A549 (cell line): ENCODE data around the gene CBLC. TPM values are rescaled to one million over a fixed set of nuclear protein-coding genes. Genes with fewer than 3 reads are reported as not detected.

Experiments used
- ATAC-seq, 2 experiments: fragments of 200-7000 bp in 1 of 2; fragments of >200 bp in 1 of 2; cut with Nextera tagmentation in 1 of 2; cut with Tn5 transposase in 1 of 2; 3 replicates each; pipeline versions ENCODE4 v1.8.0 to v1.9.1; 2018 to 2020; ENCODE audit warnings: mild to moderate bottlenecking in 1 of 2, moderate library complexity in 1 of 2
- CTCF ChIA-PET: fragments of 300-600 bp; sonication (Branson Sonifier 250); formaldehyde crosslinking; extraction: SDS; loops from one replicate; lab custom pipeline; 2021; ENCODE audit warnings: antibody characterized with exemption, inconsistent platforms; lab: Yijun Ruan, JAX
- POLR2A ChIA-PET: fragments of 350-600 bp; formaldehyde crosslinking; extraction: SDS; loops from one replicate; lab custom pipeline; 2021; ENCODE audit warnings: antibody characterized with exemption, inconsistent platforms; lab: Yijun Ruan, JAX
- DNase-seq, 2 experiments: peaks; one replicate each; pipeline versions ENCODE4 v3.0.0 to v3.0.0-alpha.2; 2011 to 2016; ENCODE audit warnings: low read depth in 1 of 2, low spot score in 1 of 2
- FAIRE-seq: peaks from 2 replicates; lab custom pipeline; 2011; peaks lifted over from hg19 to GRCh38; lab: Jason Lieb, UNC
- H3K27ac ChIP-seq, 2 experiments: fragments of >200 bp; sonication (Bioruptor Twin); formaldehyde crosslinking; 3 replicates each; pipeline ENCODE4 v1.5.1; 2016 to 2017
- H3K4me1 ChIP-seq: fragments of >200 bp; sonication (Bioruptor Twin); formaldehyde crosslinking; 3 replicates; pipeline ENCODE4 v1.6.1; 2016
- H3K4me2 ChIP-seq: fragments of >200 bp; sonication (Bioruptor Twin); formaldehyde crosslinking; 3 replicates; pipeline ENCODE4 v1.6.1; 2016
- H3K4me3 ChIP-seq: fragments of >200 bp; sonication (Bioruptor Twin); formaldehyde crosslinking; 3 replicates; pipeline ENCODE4 v1.5.1; 2016
- H3K9me3 ChIP-seq: fragments of >200 bp; sonication (Bioruptor Twin); formaldehyde crosslinking; 3 replicates; pipeline ENCODE4 v1.6.1; 2016
- CBX8 ChIP-seq: fragments of 200-600 bp; sonication (generic); IDR thresholded peaks from 2 replicates; pipeline ENCODE4 v1.6.1; 2016
- ELK1 ChIP-seq: fragments of 150-350 bp; IDR thresholded peaks from 2 replicates; pipeline ENCODE4 v1.6.1; 2014; ENCODE audit warnings: low read depth, mild to moderate bottlenecking, low read length
- GATA3 ChIP-seq: IDR thresholded peaks from 2 replicates; pipeline ENCODE4 v1.6.1; 2012; ENCODE audit warnings: borderline replicate concordance
- HDAC2 ChIP-seq: fragments of 200-600 bp; sonication (generic); IDR thresholded peaks from 2 replicates; pipeline ENCODE4 v1.6.1; 2016
- HMGXB4 ChIP-seq: fragments of 250-450 bp; sonication (Bioruptor Pico); IDR thresholded peaks from 2 replicates; pipeline ENCODE4 v1.5.0; 2021; ENCODE audit warnings: mild to moderate bottlenecking, moderate library complexity, borderline replicate concordance
- HOXA7 ChIP-seq: fragments of 250-450 bp; sonication (Bioruptor Pico); IDR thresholded peaks from 2 replicates; pipeline ENCODE4 v1.5.0; 2020; ENCODE audit warnings: mild to moderate bottlenecking, moderate library complexity
- MAFK ChIP-seq: fragments of 450-650 bp; IDR thresholded peaks from 2 replicates; pipeline ENCODE4 v1.6.1; 2014; ENCODE audit not compliant: partially characterized antibody
- MAX ChIP-seq: IDR thresholded peaks from 2 replicates; pipeline ENCODE4 v1.6.1; 2012
- MAZ ChIP-seq: fragments of 150-350 bp; IDR thresholded peaks from 2 replicates; pipeline ENCODE4 v1.6.1; 2014; ENCODE audit warnings: antibody characterized with exemption, low read depth, low read length, borderline replicate concordance
- MYC ChIP-seq: IDR thresholded peaks from 2 replicates; pipeline ENCODE4 v1.6.1; 2012; ENCODE audit warnings: mild to moderate bottlenecking, inconsistent platforms, low read length, improper control_type of control experiment, borderline replicate concordance
- NFE2L2 ChIP-seq: fragments of 150-350 bp; conservative IDR thresholded peaks from 2 replicates; pipeline ENCODE4 v1.6.1; 2014; ENCODE audit warnings: low read length
- NPAS2 ChIP-seq: fragments of 250-450 bp; sonication (Bioruptor Pico); IDR thresholded peaks from 2 replicates; pipeline ENCODE4 v1.8.0; 2022; ENCODE audit warnings: mild to moderate bottlenecking, moderate library complexity, borderline replicate concordance
- PHF8 ChIP-seq: fragments of 200-600 bp; sonication (generic); IDR thresholded peaks from 2 replicates; pipeline ENCODE4 v1.6.1; 2016; ENCODE audit warnings: low read depth, mild to moderate bottlenecking, antibody characterized with exemption, moderate library complexity, borderline replicate concordance
- POLR2A ChIP-seq: IDR thresholded peaks from 2 replicates; pipeline ENCODE4 v1.6.1; 2012; ENCODE audit warnings: mild to moderate bottlenecking, low read length
- RAD21 ChIP-seq, 2 experiments: fragments of >200 bp in 1 of 2; sonication (Bioruptor Twin) in 1 of 2; formaldehyde crosslinking in 1 of 2; IDR thresholded peaks in 1 of 2; conservative IDR thresholded peaks in 1 of 2; 2 replicates in 1 of 2; 3 replicates in 1 of 2; pipeline ENCODE4 v1.6.1; 2012 to 2018; ENCODE audit warnings: inconsistent platforms in 1 of 2
- TP53 ChIP-seq: fragments of 250-450 bp; sonication (Bioruptor Pico); IDR thresholded peaks from 2 replicates; pipeline ENCODE4 v1.5.0; 2021; ENCODE audit warnings: mild to moderate bottlenecking, moderate library complexity
- ZFP36 ChIP-seq: fragments of 450-650 bp; IDR thresholded peaks from 2 replicates; pipeline ENCODE4 v1.6.1; 2014; ENCODE audit warnings: borderline replicate concordance; ENCODE audit not compliant: partially characterized antibody
- ZSCAN20 ChIP-seq: fragments of 250-450 bp; sonication (Bioruptor Pico); IDR thresholded peaks from 2 replicates; pipeline ENCODE4 v1.8.0; 2022; ENCODE audit warnings: mild to moderate bottlenecking, moderate library complexity
- WGBS: methylation state at CpG from one replicate; pipeline ENCODE4 v1.1.6; 2017; ENCODE audit errors: missing lambda C conversion rate; 5-methylcytosine and 5-hydroxymethylcytosine counted together
- polyA plus RNA-seq, 4 experiments: library from polyadenylated mRNA; depleted of rRNA in 3 of 4; stranded (reverse); fragments of >200 nt; fragmentation: RNase III in 1 of 4; extraction: RNeasy Plus Mini Kit Qiagen cat#74134 plus additional on column Dnase treatment in 1 of 4; gene quantifications; 2 replicates in 3 of 4; 3 replicates in 1 of 4; pipeline ENCODE4 v1.2.3, GENCODE V29; 2011 to 2017

Gene CBLC
- polyA plus RNA-seq, 2 of the 4 experiments (the other 2 are of a cell fraction) = not detected

GRCh38 chr19:44847144-44848035, 69.7 kb downstream of the CBLC start:
- Histone ChIP-seq H3K4me2 (peak overlapping the region; percentile 93), H3K9me3 (no peaks in the 10 kb centered on the region), H3K4me1 (peaks cover 37% of the 10 kb centered on the region), H3K27ac (peak overlapping the region; percentile 94 to 95), H3K4me3 (peak overlapping the region; percentile 97)
- 2% methylated on average over 33 of the region's 47 CpGs for WGBS
- ATAC-seq (peak; percentile 1 to 20; a peak in 3 of 6 replicates), FAIRE-seq (no peak), DNase-seq (peak; percentile 64 to 65)
- ChIA-PET CTCF (interaction anchor here (0.9 to 4.5 kb wide), 17 partner anchors 9 to 270 kb away, joined by 3 to 30 read pairs (median 4); no protein-coding TSS in a partner anchor), POLR2A (no interaction called here)
- TF ChIP-seq CBX8 (no peak), POLR2A (0 out of 2 replicates have a peak, but pooled peaks have one; percentile 10), HDAC2 (no peak), MAZ (0 out of 2 replicates have a peak, but pooled peaks have one; percentile 35), NPAS2 (CRISPR knock-in tag) (no peak), HOXA7 (CRISPR knock-in tag) (no peak), TP53 (CRISPR knock-in tag) (no peak), GATA3 (no peak), NFE2L2 (no peak), ZSCAN20 (CRISPR knock-in tag) (no peak), ELK1 (no peak), HMGXB4 (CRISPR knock-in tag) (no peak), MAFK (no peak), ZFP36 (no peak), RAD21 (conservative IDR thresholded peaks at IDR 0.05 in 1 of 2, IDR thresholded peaks at IDR 0.05 in 1 of 2) (no peak), MYC (no peak)

- FAIRE-seq (peak; percentile 56), ATAC-seq (no peak), DNase-seq (no peak)
- POLR2A ChIA-PET = no interaction called here
- H3K4me1 ChIP-seq = peaks cover 37% of the 10 kb centered on the region
- 59% methylated on average over 18 of the region's 19 CpGs for WGBS
- no peaks in the 10 kb centered on the region for H3K9me3 ChIP-seq
- CTCF ChIA-PET = interaction anchor here (0.7 to 4.5 kb wide), 14 partner anchors 8 to 271 kb away, joined by 3 to 30 read pairs (median 4); partner anchors contain the start of gene TOMM40
- peak overlapping the region; percentile 97 for H3K4me3 ChIP-seq
- peak overlapping the region; percentile 94 to 95 for H3K27ac ChIP-seq
- peak overlapping the region; percentile 93 for H3K4me2 ChIP-seq
- TF ChIP-seq MAX = 0 out of 2 replicates have a peak, but pooled peaks have one; percentile 23
- TF ChIP-seq PHF8 = no peak
Measured at GRCh38 chr19:44848036-44848811, 70.5 kb downstream of the CBLC start.
